ENCODE results near the gene HHIP. TPM values are rescaled to one million over a fixed set of nuclear protein-coding genes. Genes with fewer than 3 reads are reported as not detected.

Gene HHIP
- total and polyA plus RNA-seq, 2 of the 13 experiments (the other 11 are each of a cell fraction or from before 2014, with no cell fraction given) = not detected

GRCh38 chr4:144663834-144664475 is 18.0 kb downstream of the HHIP start:
- no peaks in the 10 kb centered on the region for H3K27me3 ChIP-seq (ENCODE audit: control insufficient read depth in 1 of 2, insufficient read depth in 2 of 2, low read length in 2 of 2)
- H3K79me2 ChIP-seq (ENCODE audit: insufficient read depth, low read length) = no peaks in the 10 kb centered on the region
- H2AFZ ChIP-seq (ENCODE audit: low read length) = no peak overlapping the region
- H4K20me1 ChIP-seq (ENCODE audit: insufficient read depth, low read length) = no peaks in the 10 kb centered on the region
- H3K4me2 ChIP-seq (ENCODE audit: low read depth, low read length) = no peak overlapping the region
- H3K4me1 ChIP-seq (ENCODE audit: insufficient read depth, low read length) = no peaks in the 10 kb centered on the region
- FAIRE-seq (no peak), ATAC-seq (no peak), DNase-seq (ENCODE audit: low spot score) (no peak)
- 13% methylated on average over 3 of the region's 7 CpGs for WGBS (ENCODE audit: low lambda C conversion rate)
- no peaks in the 10 kb centered on the region for H3K36me3 ChIP-seq (replicated peaks in 1 of 2; ENCODE audit: control insufficient read depth in 1 of 2, insufficient read depth in 2 of 2, low read length in 2 of 2)
- H3K4me3 ChIP-seq (replicated peaks in 1 of 3; ENCODE audit: insufficient read depth in 1 of 3, low read depth in 2 of 3, low read length in 3 of 3) = no peak overlapping the region
- no TSS peak for BruUV-seq (replicated peaks)
- no peaks in the 10 kb centered on the region for H3K9me3 ChIP-seq (ENCODE audit: low read length)
- in situ Hi-C loops (cut with HindIII; ENCODE audit: extremely low pct_ligation_motif_present, low pct_unique_long_range_greater_than_20kb) = no loop called here
- TF ChIP-seq PHF5A (CRISPR knock-in tag; IDR thresholded peaks at IDR 0.05; ENCODE audit: low read depth, unreplicated experiment) (no peak), ZNF879 (CRISPR knock-in tag; IDR thresholded peaks at IDR 0.05) (no peak), POLR2A (IDR thresholded peaks at IDR 0.05; ENCODE audit: insufficient read depth in 1 of 2, low read depth in 2 of 2, low read length in 2 of 2) (no peak), MTA1 (CRISPR knock-in tag; IDR thresholded peaks at IDR 0.05; ENCODE audit: borderline replicate concordance) (no peak), ZSCAN21 (CRISPR knock-in tag; IDR thresholded peaks at IDR 0.05; ENCODE audit: borderline replicate concordance) (no peak), ELF4 (CRISPR knock-in tag; IDR thresholded peaks at IDR 0.05; ENCODE audit: borderline replicate concordance) (no peak), AGO2 (optimal IDR thresholded peaks at IDR 0.05; ENCODE audit: low read depth, low read length) (no peak), ZFX (CRISPR knock-in tag; IDR thresholded peaks at IDR 0.05; ENCODE audit: low read depth) (no peak), ZBTB7A (CRISPR knock-in tag; IDR thresholded peaks at IDR 0.05) (no peak), ZBTB20 (CRISPR knock-in tag; IDR thresholded peaks at IDR 0.05; ENCODE audit: borderline replicate concordance, low read depth) (no peak), CENPBD1 (CRISPR knock-in tag; IDR thresholded peaks at IDR 0.05; ENCODE audit: borderline replicate concordance, low read depth) (no peak), SIX4 (CRISPR knock-in tag; IDR thresholded peaks at IDR 0.05) (no peak), ZNF609 (CRISPR knock-in tag; IDR thresholded peaks at IDR 0.05; ENCODE audit: borderline replicate concordance) (no peak), RFXANK (CRISPR knock-in tag; IDR thresholded peaks at IDR 0.05) (no peak), PCBP2 (optimal IDR thresholded peaks at IDR 0.05; ENCODE audit: low read depth, low read length, poor library complexity, severe bottlenecking) (no peak), REPIN1 (CRISPR knock-in tag; IDR thresholded peaks at IDR 0.05; ENCODE audit: borderline replicate concordance, low read depth) (no peak), ZBTB34 (CRISPR knock-in tag; IDR thresholded peaks at IDR 0.05) (no peak)
- TF ChIP-seq, protein P1, sequence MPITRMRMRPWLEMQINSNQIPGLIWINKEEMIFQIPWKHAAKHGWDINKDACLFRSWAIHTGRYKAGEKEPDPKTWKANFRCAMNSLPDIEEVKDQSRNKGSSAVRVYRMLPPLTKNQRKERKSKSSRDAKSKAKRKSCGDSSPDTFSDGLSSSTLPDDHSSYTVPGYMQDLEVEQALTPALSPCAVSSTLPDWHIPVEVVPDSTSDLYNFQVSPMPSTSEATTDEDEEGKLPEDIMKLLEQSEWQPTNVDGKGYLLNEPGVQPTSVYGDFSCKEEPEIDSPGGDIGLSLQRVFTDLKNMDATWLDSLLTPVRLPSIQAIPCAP (CRISPR knock-in tag; IDR thresholded peaks at IDR 0.05; ENCODE audit: low read depth) = no peak
- CTCF ChIA-PET (ENCODE audit: low intra/inter-chr PET ratio, low total read pairs) = no interaction called here
- intact Hi-C loops (cut with micrococcal nuclease; ENCODE audit: unreplicated experiment) = no loop called here
- no peak overlapping the region for H3K27ac ChIP-seq (ENCODE audit: extremely low read length, insufficient read depth, low read length)
- POLR2A ChIA-PET = no interaction called here
- H3K9ac ChIP-seq (ENCODE audit: insufficient read depth, low read depth, low read length) = no peak overlapping the region

Data from HepG2 (cell line).